Measurements from ENCODE around the gene TEX2. TPM values are rescaled to one million over a fixed set of nuclear protein-coding genes. Genes with fewer than 3 reads are reported as not detected.
A peak's percentile ranks its signal among the peaks of the same experiment; 100 is the strongest.

The TEX2 gene
- total and polyA plus RNA-seq, 2 of the 13 experiments (the other 11 are each of a cell fraction or from before 2014, with no cell fraction given) = 21.4 to 37.7 TPM

DNA sequence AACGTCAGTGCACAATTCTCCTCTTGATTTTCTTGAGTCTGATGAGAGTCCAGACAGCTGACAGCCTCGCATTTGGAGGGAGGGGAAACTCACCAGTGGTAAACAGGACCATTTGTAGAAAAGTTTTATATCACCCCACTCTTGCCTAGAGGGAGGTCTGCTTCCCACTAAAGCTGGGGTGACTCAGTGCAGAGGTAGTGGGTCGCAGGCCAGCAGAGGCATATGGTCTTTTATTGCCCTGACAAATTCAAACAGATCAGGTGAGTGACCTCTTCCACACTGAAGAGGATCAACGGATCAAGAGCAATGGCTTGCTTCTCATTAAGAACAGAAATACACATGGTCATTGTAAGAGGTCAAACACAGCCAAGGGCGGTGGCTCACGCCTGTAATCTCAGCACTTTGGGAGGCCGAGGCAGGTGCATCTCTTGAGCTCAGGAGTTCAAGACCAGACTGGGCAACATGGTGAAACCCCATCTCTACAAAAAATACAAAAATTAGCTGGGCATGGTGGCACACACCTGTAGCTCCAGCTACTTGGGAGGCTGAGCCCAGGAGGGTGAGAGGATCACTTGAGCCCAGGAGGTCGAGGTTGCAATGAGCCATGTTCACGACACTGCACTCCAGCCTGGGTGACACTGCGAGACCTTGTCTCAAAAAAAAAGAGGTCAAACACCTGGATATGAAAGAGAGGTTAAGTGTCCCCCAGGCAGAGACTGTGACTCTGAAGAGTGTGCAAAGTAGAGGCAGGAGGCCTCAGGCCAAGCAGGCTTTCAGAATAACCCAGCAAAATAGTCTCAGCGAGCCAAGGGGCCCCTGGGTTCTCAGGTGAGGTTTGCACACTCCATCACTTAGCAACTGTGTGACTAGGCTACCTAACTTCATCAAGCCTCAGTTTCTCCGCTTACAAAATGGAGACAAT is 76.6 kb downstream of the TEX2 start (continued):
- TF ChIP-seq ZNF260 (CRISPR knock-in tag; IDR thresholded peaks at IDR 0.05; ENCODE audit: borderline replicate concordance, low read depth) (no peak), ZBTB38 (CRISPR knock-in tag; IDR thresholded peaks at IDR 0.05) (no peak; the same call in 1 of the 2 replicates), YEATS4 (CRISPR knock-in tag; IDR thresholded peaks at IDR 0.05; ENCODE audit: borderline replicate concordance) (0 out of 2 replicates have a peak, but pooled peaks have one; percentile 9), DNMT3B (CRISPR knock-in tag; conservative IDR thresholded peaks at IDR 0.05) (no peak), ZNF235 (CRISPR knock-in tag; IDR thresholded peaks at IDR 0.05; ENCODE audit: borderline replicate concordance) (0 out of 2 replicates have a peak, but pooled peaks have one; percentile 28), ZFP82 (CRISPR knock-in tag; IDR thresholded peaks at IDR 0.05; ENCODE audit: borderline replicate concordance) (0 out of 2 replicates have a peak, but pooled peaks have one; percentile 32), TBL1XR1 (IDR thresholded peaks at IDR 0.05; ENCODE audit: borderline replicate concordance, low read length, partially characterized antibody) (no peak), ERF (CRISPR knock-in tag; IDR thresholded peaks at IDR 0.05) (no peak), NONO (IDR thresholded peaks at IDR 0.05) (no peak), NONO (CRISPR knock-in tag; conservative IDR thresholded peaks at IDR 0.05) (no peak), HNF4G (IDR thresholded peaks at IDR 0.05; ENCODE audit: borderline replicate concordance, low read depth, low read length) (no peak), HNF4G (CRISPR knock-in tag; IDR thresholded peaks at IDR 0.05; ENCODE audit: borderline replicate concordance, low read depth) (no peak), ZNF34 (CRISPR knock-in tag; IDR thresholded peaks at IDR 0.05; ENCODE audit: borderline replicate concordance) (no peak), CBX2 (IDR thresholded peaks at IDR 0.05; ENCODE audit: low read depth, low read length) (no peak), CBX2 (CRISPR knock-in tag; IDR thresholded peaks at IDR 0.05; ENCODE audit: low read depth) (no peak), MEIS2 (CRISPR knock-in tag; IDR thresholded peaks at IDR 0.05) (no peak), MATR3 (CRISPR knock-in tag; IDR thresholded peaks at IDR 0.05) (no peak), NAIF1 (CRISPR knock-in tag; IDR thresholded peaks at IDR 0.05; ENCODE audit: borderline replicate concordance) (no peak), ZFYVE20 (CRISPR knock-in tag; IDR thresholded peaks at IDR 0.05; ENCODE audit: borderline replicate concordance, low read depth) (no peak)
- TF ChIP-seq, protein P1, sequence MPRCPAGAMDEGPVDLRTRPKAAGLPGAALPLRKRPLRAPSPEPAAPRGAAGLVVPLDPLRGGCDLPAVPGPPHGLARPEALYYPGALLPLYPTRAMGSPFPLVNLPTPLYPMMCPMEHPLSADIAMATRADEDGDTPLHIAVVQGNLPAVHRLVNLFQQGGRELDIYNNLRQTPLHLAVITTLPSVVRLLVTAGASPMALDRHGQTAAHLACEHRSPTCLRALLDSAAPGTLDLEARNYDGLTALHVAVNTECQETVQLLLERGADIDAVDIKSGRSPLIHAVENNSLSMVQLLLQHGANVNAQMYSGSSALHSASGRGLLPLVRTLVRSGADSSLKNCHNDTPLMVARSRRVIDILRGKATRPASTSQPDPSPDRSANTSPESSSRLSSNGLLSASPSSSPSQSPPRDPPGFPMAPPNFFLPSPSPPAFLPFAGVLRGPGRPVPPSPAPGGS (CRISPR knock-in tag; IDR thresholded peaks at IDR 0.05) = 0 out of 2 replicates have a peak, but pooled peaks have one; percentile 26

All from HepG2 (cell line).